Superior temporal gyrus (tissue), 1 donor: ENCODE data around the gene ZDHHC12.
A peak's percentile ranks its signal among the peaks of the same experiment; 100 is the strongest.

ENCODE experiments used
- DNase-seq: peaks from one replicate; pipeline ENCODE4 v3.0.0-alpha.2; 2016; ENCODE audit errors: extremely low spot score

Gene ZDHHC12

DNA sequence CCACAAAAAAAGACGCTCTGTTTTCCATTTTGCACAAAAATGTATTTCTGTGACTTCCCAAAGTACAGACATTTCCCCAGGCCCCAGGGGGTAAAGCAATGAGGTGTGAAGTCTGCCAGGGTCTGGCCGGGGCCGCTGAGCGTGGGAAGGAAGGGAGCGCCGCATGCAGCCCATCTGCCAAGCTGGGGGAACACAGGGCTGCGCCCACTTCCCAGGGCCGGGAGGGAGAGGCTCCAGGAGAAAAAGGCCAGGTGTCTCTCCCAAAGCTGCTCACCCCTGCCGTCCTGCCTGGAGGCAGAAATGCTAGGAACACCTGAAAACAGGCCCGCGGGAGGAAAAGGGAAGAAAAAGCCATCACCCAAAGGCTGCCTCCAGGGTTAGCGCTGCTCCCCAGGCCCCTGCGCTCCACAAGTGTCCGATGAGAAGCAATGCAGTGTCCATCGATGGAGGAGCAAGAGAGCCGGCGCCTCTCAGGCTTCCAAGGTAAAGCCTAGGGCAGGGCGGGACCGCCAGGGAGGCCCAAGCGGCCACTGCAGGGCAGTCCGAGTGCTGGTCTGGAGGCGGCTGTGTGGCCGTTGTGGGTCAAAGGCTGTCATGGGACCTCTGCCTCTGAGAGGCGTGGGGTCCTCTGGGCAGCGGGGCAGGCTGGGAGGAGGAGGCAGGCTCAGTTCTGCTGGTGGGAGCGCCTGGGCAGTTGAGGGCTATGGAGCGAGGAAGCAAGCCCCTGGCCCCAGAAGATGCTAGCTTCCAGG, 6.0 kb upstream of the ZDHHC12 start:
- no peak for DNase-seq

GRCh38 chr9:128729302-128729701, 5.4 kb upstream of the ZDHHC12 start:
- no peak for DNase-seq

DNA sequence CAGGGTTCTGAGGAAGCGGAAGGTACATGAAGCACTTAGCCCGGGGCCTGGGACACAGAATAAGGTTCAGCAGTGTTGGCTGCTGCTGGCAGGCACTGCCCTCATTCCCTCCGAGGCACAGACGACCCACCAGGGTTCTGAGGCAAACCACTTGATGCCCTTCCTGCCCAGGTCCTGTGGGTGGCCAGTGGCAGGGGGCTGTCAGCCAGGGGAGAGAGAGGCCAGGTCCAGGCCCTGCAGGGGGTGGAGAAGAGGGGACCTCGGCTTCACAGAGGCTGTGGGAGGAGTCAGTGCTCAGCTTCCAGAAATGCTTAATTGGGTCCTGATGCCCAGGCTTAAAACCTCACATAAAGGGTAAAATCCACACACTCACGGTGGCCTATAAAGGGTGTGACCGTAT, 4.4 kb upstream of the ZDHHC12 start:
- no peak for DNase-seq

DNA sequence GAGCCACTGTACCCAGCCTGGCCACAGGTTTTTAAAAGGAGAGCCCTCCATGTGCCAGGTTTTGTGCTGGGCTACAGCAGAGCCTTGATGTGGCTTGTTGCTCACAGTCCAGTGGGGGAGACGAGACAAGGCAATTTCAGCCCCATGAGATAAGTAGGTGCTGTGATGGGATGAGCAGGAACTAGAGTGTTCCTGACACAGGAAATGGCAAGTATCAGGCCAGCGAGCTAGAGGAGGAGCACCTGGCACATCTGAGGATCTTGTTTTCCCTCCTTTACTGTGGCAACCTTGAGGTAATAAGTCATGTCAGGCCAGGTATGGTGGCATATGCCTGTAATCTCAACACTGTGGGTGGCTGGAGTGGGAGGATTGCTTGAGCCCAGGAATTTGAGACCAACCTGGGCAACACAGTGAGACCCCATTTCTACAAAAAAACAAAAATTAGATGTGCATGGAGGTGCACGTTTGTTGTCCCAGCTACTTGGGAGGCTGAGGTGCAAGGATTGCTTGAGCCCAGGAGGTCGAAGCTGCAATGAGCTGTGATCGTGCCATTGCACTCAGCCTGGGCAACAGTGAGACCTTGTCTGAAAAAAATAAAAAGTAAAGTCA, 3.8 kb upstream of the ZDHHC12 start:
- no peak for DNase-seq

DNA sequence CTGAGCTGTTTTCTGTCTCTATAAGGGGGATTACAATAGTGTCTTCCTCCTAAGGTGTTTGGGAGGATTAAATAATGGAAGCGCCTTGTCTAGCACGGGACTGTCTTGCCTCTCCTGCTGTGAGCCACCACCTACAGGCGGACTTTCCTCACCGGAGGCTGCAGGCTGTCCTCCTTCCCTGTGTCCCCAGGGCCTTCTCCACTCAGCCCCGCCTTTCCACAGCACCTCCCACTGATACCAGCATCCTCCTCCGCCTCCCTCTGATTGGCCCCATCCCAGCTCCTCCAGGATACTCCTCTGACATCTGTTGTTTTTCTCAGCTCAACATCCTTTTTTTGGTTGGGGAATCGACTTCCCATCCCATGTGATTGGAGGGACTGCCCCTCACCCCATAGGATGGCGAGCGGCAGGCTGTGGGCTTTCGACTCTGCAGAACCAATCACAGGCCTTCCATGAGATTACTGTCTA, 851 bp upstream of the ZDHHC12 start:
- DNase-seq = peak; percentile 72

- DNase-seq = no peak
These were observed 518 bp downstream of the ZDHHC12 start for GRCh38 chr9:128723352-128723865.

GRCh38 chr9:128722380-128723351, 1.3 kb downstream of the ZDHHC12 start:
- no peak for DNase-seq

- DNase-seq = no peak
These were observed 2.4 kb downstream of the ZDHHC12 start for GRCh38 chr9:128721487-128722010.

DNA sequence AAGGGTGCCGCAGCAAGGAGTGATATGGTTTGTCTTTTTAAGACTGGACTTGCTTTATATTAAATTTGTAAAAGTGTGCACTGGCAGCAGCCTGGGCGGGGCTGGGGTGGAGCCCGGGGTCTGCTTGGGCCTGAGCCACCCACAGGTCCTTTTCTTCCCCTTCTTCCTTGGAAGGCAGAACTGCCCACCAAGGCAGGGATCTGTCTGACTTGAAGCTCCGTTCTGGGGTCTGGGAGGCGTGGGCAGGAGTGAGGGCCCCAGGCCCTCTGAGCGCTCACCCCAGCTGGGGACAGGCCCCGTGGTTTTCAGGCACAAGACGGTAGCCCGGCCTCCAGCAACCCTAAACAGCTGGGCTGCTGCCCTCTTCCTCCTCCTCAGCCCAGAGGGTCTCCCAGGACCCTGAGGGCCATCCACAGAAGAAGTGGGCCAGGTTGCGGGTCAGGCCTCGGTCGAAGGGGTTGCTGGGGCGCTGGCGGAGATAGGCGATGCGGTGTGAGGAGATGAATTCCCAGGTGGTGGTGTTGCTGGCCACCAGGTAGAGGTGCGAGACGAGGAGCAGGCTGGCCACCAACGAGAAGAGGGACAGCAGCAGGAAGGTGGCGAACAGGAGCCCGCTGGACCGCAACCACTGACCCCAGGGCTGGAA, 3.0 kb downstream of the ZDHHC12 start:
- no peak for DNase-seq

DNA sequence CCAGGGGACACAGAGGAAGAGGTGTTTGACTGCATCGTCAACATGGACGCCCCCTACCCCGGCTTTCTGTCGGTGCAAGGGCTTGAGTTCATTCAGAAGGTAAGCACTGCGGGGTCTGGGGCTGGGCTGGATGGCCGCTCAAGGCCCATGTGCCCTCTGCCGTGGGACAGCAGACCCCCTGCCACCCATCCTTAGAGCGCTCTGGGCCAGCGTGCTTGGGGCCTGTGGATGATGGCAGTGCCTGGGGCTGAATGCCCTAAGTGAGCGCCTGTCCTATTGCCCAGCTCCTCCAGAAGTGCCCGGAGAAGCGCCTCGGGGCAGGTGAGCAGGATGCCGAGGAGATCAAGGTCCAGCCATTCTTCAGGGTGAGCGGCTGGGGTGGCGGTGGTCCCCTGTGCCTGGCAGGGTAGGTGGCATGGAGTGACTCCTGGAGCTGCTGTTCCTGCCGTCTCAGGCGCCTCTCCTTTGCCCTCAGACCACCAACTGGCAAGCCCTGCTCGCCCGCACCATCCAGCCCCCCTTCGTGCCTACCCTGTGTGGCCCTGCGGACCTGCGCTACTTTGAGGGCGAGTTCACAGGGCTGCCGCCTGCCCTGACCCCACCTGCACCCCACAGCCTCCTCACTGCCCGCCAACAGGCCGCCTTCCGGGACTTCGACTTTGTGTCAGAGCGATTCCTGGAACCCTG, 3.9 kb downstream of the ZDHHC12 start:
- no peak for DNase-seq

GRCh38 chr9:128718475-128718874, 5.5 kb downstream of the ZDHHC12 start:
- DNase-seq = no peak

- no peak for DNase-seq
These were observed 5.9 kb downstream of the ZDHHC12 start for GRCh38 chr9:128718047-128718446.

- DNase-seq = no peak
These were observed 7.2 kb downstream of the ZDHHC12 start for GRCh38 chr9:128716581-128717254.

DNA sequence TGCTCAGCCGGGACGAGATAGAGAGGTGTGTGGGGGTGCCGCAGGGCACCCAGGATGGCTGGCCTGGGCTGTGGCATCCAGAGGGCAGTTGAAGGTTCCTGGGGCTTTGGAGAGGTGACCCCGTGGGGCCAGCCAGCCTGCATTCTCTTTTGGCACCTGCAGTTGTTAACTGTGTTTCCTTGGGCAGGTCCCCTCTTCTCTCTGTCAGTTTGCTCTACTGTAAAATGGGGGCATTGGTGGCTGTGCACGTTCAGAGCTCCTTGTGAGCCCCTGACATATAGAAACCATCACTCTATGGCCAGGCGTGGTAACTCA, 8.5 kb downstream of the ZDHHC12 start:
- DNase-seq = no peak

GRCh38 chr9:128714586-128715435, 9.1 kb downstream of the ZDHHC12 start:
- DNase-seq = no peak

DNA sequence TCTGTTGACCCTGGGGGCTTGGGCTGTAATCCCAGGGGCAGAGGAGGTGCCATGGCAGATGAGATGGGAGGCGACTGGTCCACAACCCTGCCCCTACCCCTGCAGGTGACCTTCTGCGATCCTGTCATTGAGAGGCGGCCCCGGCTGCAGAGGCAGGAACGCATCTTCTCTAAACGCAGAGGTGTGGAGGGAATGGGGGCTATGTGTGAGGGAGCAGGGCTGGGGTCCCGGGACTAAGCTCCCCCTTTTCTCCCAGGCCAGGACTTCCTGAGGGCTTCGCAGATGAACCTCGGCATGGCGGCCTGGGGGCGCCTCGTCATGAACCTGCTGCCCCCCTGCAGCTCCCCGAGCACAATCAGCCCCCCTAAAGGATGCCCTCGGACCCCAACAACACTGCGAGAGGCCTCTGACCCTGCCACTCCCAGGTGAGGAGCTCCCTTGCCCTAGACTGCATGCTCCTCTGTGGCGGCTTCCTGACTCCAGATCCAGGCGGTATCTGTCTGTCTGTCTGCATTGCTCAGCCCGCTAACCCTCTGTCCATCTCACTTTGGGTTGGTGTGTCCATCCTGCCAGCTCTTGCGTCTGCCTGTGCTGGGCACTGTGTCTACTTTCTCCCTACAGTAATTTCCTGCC, 9.9 kb downstream of the ZDHHC12 start:
- DNase-seq = no peak

DNA sequence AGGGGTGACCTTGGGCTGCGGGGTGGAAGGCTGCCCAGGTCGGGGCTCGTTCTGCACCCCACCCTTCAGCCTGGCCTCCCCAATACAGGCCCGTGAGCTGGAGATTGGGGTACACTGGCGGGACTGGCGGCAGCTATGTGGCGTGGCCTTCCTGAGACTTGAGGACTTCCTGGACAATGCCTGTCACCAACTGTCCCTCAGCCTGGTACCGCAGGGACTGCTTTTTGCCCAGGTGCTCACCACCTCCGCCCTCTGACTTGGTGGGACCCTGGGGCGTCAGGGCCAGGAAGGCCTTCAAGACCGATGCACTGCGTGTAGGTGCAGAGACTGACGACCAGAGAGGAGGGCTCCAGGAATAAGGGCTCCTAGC, 10.5 kb downstream of the ZDHHC12 start:
- DNase-seq = no peak

DNA sequence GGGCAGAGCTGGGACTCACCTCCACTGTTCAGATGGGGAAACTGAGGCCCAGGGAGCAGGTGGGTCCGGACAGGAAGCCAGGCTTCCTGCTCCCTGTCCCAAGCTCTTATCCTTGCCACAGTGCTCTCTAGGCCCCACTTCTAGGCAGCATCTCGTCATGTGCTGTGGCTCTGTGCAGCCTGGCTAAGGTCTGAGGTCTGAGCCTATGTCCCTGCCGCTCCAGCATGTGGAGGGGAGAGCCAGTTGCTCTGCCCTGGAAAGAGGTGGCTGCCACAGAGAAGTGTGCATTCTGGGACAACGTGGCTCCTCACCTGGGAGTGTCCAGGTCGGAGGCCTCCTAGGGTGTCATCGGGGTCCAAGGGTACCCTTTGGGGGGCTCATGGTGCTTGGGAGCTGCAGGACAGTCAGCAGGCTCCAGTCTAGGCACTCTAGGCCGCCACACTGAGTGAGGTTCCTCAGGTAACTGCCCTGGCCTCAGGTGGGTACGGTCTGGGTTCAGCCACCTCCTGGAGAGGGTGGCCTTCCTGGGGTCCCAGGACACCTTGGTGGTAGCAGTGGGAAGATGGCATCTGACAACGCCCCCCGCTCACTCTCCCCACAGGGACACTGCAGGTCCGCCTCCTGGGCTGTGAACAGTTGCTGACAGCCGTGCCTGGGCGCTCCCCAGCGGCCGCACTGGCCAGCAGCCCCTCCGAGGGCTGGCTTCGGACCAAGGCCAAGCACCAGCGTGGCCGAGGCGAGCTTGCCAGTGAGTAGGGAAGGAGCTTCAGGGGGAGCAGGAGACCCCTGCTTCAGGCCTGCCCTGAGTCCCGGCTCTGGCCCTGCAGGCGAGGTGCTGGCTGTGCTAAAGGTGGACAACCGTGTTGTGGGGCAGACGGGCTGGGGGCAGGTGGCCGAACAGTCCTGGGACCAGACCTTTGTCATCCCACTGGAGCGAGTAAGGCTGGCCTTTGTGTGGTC, 11.2 kb downstream of the ZDHHC12 start:
- DNase-seq = no peak
